ENCODE data around the gene FILIP1.

GRCh38 chr6:75531174-75531573 lies 37.6 kb upstream of the FILIP1 start:
- TF ChIP-seq CTCF (IDR thresholded peaks at IDR 0.05) (no peak), FOXJ3 (CRISPR knock-in tag; IDR thresholded peaks at IDR 0.05; ENCODE audit: borderline replicate concordance) (no peak), ARID4B (CRISPR knock-in tag; IDR thresholded peaks at IDR 0.05; ENCODE audit: borderline replicate concordance) (no peak), CBFB (CRISPR knock-in tag; IDR thresholded peaks at IDR 0.05; ENCODE audit: low read depth) (no peak), EMX1 (CRISPR knock-in tag; IDR thresholded peaks at IDR 0.05) (no peak)
